Stimulated activated CD8-positive, alpha-beta memory T cell treated with anti-CD3 and anti-CD28 coated beads, Interleukin-2, amount 100 ng/mL, for 48 hours (primary cell): ENCODE results near the gene PDILT.

Experiments
- DNase-seq, 2 donors: peaks; one replicate each; pipeline ENCODE4 v3.0.0-alpha.2; 2020; ENCODE audit warnings: low read depth in 2 of 2

Gene PDILT

DNA sequence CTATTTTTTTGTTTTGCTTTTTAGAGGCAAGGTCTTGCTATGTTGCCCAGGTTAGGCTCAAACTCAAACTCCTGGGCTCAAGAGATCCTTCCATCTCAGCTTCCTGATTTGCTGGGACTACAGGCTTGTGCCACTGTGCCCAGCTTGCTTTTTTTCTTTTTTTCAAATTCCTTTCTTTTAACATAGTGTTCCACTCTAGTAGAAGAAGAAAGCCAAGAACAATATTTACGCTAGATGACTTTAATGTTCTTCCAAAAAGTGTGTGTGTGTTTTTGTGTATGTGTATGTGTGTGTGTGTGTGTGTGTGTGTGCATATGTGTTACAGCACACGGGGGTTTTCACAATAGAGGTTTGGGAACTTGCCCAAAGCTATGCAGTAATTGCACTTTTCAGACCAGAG is 41.3 kb downstream of the PDILT start:
- no peak for DNase-seq

DNA sequence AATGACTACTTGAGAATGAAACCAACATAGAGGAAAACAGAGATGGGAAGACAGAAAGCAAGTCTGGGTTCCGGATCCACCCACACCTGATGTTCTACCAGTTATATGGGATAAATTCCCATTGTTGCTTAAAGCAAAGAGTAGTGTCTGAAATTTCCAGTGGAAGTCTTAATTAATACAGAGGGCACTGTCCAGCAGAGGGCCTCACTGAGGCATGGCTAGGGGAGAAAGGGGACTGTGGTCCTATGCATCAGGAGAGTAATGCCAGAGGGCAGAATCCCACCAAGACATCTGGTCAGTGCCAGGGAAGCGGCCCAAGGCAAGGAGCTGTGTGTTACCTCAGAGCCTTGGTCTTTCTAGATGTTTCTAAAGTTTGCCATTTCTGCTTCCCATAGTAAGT is 44.5 kb downstream of the PDILT start:
- no peak for DNase-seq

DNA sequence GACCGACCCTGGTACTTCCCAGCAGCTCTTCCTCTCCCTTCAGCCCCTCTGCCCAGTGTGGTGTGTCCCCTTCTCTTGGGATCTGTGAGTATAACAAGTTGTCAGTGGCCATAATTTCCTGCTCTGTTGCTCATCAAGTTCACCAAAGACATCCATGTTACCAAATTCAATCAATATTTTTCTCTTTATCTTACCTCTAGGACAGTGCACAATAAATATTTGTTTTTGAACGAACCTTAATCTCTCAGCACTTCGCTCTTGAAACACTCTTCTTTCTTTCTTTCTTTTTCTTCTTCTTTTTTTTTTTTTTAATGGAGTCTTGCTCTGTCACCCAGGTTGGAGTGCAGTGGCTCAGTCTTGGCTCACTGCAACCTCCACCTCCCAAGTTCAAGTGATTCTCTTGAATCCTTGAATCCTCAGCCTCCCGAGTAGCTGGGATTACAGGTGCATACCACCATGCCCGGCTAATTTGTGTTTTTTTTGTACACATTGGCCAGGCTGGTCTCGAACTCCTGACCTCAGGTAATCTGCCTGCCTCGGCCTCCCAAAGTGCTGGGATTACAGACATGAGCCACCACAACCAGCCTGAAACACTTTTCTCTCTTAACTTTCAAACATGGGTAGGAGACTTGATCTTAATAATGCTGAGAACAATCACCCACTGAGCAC is 49.3 kb downstream of the PDILT start:
- DNase-seq, result no peak

DNA sequence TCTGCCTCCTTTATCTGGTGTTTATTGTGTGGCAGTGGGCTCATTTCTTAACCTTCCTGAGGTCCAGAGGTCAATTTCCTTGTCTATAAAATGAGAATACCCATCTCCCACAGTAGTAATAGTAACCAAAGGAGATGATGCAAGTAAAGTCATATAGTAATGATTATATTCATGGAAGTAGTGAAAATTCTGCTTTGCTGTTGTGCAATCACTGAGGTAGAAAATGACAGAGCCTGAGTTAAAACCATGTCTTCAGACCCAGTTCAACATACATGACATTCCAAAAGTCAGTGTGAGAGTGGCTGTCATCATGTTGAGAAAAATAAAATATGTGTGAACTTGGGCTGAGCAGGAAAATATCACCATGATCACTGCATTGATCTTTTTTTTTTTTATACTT is 51.2 kb downstream of the PDILT start:
- no peak for DNase-seq

DNA sequence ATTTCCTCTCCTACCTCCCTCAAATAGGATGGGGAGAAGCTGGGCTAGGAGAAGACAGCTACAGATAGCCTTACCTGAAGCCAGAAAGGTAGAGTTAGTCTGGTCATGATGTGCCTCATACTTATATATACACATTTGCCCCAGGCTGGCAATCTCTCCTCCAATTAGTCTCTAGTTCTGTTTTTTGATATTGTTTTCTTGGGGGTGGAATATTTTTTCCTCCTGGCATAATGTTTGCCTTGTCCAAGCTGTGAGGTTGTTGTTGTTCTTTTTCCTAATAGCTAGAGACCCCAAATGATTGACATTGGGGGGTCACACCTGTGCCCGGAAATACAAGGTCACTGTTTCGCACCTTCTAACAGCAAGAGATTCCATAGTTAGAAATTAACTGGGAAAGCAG is 51.9 kb downstream of the PDILT start, which contains the start of gene UMOD:
Gene UMOD, minus strand, starts transcription at position 101 of the 400 bp plus-strand sequence. CDS start 1,978 bp downstream, outside the sequence.
- DNase-seq, result no peak

DNA sequence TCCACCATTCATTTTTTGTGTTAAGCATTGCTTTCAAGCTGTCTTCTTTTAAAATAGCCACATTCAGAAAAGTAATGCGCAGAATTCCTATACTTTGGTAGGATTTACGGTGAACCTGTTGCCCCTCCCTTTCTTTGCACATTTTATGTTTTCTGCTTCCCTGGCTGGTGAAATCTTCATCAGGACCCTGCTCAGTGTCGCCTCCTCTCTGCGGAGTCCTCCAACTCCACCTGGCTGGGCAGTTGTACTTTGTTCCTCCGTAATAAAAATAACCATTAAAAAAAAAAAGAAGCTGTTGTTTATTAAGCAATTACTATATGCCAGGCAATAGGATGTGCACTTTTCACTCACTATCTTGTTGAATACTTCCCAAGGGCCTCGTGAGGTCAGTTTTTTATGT is 54.9 kb downstream of the PDILT start:
- DNase-seq, result no peak

DNA sequence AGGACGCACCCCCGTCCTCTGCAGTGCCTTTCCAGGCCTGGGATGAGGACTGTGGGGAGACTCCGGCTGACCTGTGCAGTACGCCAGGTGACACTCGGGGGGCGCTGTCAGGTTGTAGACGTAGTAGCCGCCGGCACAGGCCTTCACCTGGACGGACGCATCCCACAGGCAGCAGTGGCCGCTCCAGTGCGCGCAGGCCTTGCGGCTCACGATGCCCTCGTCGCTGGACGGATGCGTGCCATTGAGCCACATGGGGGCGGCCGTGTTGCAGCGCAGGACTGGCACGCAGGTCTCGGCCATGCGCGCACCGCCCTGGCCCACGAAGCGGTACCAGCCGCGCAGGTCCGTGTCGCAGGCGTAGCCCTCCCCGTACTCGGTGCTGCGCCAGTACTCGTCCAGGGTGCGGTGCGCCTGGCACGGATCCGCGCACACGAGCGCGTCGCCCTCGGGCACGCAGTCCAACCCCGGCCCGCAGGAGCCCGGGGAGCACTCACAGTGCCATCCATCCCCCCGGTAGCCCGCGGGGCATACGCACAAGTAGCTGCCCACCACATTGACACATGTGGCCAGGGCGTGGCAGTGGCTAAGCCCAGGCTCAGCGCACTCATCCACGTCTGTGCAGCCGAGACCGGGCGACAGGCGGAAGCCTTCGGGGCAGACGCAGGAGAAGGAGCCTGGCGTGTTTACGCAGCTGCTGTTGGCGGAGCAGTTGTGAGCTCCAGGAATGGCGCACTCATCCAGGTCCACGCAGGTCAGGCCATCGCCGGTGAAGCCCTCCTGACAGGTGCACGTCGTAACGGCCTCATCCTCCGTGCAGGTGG is 56.0 kb downstream of the PDILT start:
- no peak for DNase-seq

DNA sequence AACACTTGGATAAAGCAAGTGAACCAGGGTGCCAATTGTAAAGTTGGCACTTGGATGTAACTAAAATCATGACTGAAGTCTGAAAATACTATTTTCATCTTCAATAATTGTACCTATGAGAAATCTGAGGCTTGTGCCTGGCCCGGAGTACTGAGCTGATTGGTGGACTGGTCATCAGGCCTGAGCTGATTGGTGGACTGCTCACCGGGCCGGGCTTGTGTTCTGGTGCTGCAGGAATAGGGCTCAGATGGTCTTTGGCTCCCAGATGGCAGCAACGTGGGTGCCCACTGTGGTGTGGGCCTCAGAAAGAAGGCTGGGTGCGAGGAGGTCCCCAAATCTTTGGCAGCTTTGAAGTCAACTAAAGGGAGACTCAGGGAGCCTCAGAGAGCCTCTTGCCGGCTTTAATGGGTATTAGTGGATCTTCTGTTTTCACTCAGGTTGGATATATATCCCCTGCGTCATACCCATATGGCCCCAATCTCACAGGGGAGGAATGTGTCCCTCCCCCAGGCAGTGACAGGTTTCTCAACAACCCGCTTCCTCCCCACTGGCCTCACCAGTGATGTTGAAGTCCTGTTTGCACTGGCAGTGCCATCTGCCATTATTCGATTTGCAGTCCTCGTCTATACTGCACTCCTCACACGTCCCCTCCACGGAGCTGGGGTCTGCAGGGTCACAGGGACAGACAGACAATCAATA is 56.7 kb downstream of the PDILT start:
- DNase-seq, result no peak

DNA sequence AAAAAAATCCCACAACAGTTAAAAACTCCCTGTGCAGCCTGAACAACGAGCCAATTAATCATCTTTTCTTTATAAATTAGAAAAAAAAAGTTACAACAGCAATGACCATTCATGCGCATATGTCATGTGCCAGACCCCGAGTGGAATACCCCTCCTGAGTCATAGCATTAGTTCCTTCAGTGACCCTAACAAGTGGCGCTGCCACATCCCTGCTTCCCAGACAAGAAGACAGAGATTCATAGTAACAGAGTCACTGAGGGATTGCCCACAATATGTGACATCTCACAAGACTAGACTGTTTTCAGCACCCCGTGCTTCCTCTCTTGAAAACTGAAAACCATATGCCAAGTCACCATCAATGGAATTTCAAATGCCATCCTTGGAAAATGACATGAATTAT is 59.9 kb downstream of the PDILT start:
- no peak for DNase-seq

DNA sequence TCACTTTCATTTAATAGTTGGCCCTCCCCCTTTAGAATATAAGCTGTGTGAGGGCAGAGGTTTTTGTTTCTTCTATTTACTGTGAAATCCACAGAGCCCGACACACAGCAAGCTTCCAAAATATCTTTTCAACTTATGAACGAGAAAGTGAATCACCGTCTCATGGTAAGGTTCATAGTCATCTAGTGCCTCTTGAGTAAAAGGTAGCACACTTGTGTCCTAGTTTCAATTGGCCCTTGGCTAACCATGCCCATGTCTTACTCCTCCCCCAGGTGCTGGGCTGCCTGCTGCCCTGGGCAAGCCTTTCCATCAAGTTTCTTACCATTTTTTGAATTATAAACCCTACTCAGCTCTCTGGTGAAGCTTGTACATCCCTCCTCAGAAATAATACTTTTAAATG is 64.8 kb downstream of the PDILT start:
- no peak for DNase-seq

DNA sequence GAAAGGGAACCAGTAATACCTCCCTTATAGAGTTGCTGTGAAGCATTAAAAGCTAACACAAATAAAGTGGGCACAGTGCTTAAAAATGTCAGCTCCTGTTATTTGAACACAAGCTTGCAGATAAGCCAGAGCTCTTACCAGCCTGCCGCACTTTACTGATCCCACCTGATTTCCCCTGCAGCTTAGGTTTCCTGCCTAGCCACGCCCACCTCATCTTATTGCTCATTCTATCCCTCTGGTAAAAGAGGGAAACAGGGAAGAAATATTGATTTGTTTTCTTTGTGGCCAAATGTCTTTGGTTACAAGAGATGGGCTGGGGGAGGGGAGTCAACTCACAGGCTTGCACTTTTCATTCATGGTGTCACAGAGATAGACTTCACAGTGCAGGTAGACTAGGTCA is 67.6 kb downstream of the PDILT start:
- DNase-seq, result no peak

DNA sequence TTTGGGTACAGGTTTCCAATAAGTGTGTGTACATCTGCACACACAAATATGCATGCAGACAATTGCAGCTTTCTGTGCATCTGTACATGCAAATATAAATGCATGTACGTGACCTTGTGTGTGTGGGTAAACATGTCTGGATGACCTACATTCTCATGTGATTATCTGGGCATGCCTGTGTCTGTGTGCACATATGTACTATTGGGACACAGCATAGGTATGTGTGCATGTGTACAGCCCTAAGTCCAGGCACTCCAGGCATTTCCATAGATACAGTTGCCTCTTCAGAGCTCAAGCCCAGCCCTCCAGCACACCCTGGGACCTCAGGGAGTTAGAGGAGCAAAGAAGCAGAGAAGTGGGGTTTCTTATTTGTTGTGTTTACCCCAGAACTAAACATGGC is 70.1 kb downstream of the PDILT start:
- DNase-seq, result no peak

DNA sequence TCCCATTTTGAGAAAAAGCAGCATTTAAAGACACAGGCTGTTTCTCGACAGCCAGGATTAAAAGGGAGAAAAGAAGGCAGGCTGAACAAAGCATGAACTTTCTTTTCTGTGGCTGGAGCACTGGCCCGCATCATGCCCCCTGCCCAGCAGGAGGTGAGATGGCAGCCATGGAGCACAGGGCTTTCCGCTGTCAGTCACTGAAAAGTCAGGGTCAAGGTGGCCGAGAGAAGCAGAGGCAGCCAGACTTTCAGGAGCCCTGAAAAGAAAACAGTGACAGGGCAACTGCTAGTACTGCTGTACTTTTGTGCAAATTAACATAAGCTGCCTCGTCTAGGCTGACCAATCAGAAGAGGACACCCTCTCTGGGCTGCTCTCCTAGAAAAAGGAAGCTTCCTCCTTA is 71.4 kb downstream of the PDILT start:
- no peak for DNase-seq

DNA sequence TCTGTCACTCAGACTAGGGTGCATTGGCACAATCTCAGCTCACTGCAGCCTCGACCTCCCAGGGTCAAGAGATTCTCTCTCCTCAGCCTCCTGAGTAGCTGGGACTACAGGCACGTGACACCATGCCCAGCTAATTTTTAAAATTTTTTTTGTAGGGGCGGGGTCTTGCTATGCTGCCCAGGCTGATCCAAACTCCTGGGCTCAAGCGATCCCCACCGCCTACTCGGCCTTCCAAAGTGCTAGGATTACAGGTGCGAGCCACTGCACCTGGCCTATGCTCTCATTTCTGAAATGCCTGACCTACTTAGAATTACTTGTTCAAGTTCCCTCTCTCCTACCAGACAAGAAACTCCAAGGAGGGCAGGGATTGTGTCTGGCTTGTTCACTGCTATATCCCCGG is 72.1 kb downstream of the PDILT start:
- no peak for DNase-seq

DNA sequence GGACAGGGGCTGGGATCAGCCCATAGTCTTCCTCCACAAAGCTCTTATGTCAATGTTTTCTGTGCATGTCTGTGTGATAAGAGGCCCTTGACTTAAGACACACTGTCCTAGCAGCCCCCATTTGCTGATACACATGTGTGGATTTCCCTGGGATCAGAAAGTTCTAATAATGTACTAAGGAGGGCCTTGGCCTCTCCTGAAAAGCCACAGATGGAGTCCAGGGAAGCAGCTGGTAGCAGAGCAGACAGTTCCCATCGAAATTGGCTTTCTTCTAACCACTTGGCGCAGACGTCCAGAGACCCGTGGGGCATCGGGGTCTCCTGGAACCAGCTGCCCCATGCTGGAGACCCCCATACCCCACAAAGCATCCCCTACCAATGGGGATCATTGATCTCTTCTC is 72.9 kb downstream of the PDILT start:
- DNase-seq, result no peak

DNA sequence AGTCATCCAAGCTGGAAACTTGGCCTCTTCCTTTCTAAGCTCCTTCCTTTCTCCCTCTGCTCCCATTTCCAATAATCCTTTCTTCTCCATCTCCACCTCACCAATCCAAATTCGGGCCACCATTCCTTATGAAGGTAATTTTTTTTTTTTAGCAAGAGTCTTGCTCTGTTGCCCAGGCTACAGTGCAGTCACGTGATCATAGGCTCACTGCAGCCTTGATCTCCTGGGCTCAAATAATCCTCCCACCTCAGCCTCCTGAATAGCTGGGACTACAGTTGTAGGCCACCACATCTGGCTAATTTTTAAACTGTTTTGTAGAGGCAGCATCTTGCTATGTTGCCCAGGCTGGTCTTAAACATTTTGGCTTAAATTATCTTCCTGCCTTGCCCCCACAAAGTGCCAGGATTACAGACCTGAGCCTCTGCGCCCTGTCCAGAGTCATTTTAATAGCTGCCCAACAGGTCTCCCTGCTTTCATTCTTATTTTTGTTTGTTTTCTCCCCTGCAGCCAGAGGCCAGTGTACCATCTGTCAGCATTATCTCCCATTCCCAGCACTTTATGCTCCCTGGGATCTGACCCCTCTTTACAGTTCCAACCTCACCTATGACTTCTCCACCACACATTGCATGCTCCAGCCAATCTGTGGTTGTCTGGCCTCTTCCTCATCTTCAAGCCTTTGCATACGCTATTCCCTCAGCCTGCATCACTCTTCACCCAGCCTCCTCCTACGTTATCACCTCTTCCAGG is 75.0 kb downstream of the PDILT start:
- DNase-seq, result no peak

DNA sequence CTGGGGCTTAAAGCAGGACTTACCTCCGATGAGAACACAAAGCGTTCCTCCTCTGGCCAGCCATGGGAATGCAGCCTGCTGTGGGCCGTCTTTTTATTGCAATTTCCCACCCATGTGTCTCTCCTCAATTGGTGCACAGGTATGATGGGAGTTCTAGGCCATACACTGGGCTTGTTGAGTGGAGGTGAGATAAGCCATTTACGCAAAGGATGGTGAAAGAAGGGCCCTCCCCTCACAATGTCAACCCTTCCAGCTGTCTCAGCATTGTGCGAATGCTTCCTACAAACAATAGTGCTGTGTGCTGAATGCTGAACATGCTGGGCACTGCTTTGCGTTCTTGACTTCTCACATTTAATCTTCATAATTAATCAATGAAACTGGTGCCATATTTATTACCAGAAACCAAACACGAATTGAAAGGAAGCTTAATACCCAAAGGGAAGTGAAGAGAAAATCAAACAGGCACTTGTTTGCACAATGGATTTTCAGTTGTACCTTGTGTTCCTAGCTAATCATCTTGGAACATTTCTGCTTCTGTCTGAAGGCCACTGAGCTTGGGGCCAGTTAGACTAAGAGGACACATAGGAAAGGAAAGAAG is 77.0 kb downstream of the PDILT start, which contains the start of gene GP2:
Gene GP2, minus strand, starts transcription at position 70 of the 598 bp plus-strand sequence. CDS start 1,082 bp downstream, outside the sequence.
- DNase-seq, result no peak

DNA sequence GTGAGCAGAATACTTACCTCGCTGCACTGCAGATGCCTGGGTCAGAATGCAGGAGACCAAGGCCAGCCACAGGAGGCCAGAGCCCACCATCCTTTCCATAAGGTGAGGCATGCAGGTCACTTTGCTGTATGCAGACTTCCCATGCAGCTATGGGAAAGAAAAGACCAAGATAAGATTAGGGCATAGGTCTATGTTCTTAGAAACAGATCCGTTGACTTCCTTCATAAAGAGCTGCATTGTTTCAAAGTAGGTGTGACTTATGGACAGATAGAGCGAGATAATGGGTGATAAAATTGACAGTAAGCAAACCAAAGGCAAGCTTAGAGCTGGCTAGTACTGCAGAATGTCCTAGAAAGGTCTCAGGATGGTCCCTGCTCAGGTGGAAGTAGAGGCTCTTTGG is 78.2 kb downstream of the PDILT start:
- DNase-seq, result no peak

DNA sequence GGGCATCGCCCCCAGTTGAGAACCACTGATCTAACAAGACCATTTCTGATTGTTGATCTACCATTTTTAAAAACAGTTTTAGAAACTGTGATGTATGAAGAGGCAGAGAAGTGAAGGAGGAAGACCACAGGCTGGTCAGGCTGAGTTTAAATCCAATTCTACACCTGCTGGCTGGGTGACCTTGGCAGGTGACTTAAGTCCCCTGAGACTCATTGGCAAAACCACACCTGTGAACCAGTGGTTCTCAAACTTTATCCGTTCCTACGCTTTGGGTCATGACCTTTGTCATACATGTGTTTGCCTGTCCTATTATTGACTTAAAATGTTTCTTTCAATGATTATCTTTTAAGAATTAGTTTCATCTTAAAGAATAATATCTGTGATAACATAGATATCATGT is 79.5 kb downstream of the PDILT start:
- no peak for DNase-seq

DNA sequence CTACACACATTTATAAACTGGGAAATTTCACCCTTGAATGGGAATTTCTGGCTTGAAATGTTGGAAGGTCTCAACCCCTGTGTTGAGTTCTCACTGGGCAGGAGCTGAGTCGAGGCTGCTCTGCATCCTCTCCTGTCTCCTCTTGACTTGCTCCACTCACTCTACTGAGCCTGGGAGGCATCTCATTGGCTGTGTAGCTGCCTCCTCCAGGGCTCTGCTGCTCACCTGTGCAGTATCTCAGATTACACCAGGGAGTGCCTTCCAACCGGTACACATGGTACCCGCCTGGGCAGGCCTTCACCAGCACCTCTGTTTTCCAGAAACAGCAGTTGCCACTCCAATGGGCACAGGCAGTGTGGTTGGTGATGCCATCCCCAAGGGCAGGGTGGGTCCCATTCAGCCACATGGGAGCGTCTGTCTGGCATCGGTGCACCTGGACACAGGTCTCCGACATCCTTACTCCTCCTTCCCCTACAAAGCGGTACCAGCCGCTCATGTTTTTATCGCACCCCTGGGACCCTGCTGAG is 80.9 kb downstream of the PDILT start:
- DNase-seq, result no peak

DNA sequence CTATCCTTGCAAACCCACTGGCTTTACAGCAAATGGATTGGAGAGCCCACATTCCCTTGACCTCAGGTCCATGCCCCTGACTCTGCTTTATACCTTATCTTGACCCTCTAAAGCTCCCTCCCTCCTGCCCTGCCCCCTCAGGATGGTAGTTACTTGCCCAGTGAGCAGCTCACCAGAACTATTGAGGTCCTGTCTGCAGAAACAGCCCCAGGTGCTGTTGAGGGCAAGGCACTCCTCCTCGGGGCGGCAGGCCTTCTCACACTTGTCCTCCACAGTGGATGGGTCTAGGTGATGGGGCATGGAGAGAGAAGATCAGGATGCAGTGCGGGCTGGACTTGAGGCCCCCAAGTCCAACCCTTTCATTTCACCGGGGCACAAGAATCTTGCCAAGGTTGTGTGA is 81.8 kb downstream of the PDILT start:
- no peak for DNase-seq
